Right ventricle myocardium superior (tissue), 1 donor: Measurements from ENCODE around the gene TMEM150B. TPM values are rescaled to one million over a fixed set of nuclear protein-coding genes. Genes with fewer than 3 reads are reported as not detected.

ENCODE experiments used
- ATAC-seq: fragments of 200-7000 bp; cut with Tn5 transposase; one replicate; pipeline ENCODE4 v1.9.1; 2020; ENCODE audit warnings: mild to moderate bottlenecking; ENCODE audit not compliant: poor library complexity
- DNase-seq: peaks from one replicate; pipeline ENCODE4 v3.0.0-alpha.2; 2020
- intact Hi-C: fragments of 100-400 bp; cut with DNase I; formaldehyde crosslinking; loops from one replicate; pipeline ENCODE4 v1.11.2; 2022
- total RNA-seq: library from RNA; stranded (reverse); fragmentation: NEBNext Ultra II Directional; extraction: Animal tissue kit (Norgen Biotek cat#: 25700); gene quantifications from one replicate; pipeline ENCODE4 v1.2.1, GENCODE V29; 2021
- donor health status: DM: no; HTN: yes; CAD: no; lungs with severe emphysema.

Gene TMEM150B
- total RNA-seq, 1 donor from 2014 or later = 1.7 TPM

DNA sequence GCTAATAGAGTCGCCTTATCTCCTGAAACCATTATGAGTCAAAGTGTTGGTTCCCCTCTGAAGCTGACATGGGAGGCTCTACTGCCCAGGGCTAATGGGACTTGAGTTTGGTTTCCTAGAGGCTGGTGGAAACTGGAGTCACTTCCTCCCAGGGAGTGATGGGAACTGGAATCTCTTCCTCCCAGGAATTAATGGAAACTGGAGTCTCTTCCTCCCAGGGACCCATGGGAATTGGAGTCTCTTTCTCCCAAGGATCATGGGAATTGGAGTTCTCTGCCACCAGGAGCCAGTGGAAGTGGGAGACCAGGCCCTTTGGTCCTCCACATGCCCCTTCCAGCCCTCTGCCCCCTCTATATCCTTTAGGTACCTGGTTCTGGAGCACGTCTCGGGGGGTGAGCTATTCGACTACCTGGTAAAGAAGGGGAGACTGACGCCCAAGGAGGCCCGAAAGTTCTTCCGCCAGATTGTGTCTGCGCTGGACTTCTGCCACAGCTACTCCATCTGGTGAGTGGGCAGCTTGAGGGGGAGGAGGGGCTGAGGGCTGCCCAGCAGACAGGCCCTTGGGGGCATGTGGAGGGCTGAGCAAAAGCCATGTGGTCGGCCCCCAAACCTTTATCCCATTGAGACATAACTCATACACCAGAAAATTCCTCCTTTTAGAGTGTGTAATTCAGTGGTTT, 35.9 kb downstream of the TMEM150B start:
- no peak for DNase-seq

DNA sequence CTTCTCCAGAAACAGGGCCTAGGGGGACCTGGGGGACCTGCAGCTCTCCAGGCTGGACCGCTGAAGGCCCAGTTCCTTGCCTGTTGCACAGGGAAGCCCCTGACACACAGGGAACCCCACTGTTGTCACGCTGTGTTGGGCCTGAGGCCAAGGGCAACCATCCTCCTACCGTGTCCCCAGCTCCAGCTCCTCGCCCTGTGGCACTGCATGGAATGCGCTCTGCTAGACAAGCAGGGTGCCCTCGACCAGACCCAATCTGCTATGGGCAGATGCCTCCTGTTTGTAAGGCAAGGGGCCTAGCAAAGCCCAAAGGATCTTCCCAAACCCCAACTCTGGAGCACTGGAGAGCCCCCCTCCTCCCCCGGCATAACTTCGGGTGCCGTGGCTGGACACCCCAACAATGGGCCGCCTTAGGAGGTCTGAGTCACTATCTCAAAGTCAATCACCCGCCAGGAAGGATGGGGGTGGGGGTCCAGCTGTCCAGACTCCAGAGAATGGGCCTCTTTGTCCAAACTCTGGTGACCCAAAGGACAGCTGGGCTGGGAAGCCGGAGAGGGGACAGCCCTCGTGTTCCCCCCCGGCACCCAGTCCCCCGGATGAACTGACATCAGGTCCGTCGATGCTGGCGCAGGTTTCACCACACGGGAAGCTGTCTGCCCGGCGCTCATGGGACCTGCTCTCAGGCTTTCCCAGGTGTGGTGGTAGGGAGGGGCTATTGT, 37.6 kb downstream of the TMEM150B start:
- no peak for ATAC-seq
- DNase-seq = no peak
- intact Hi-C loops = no loop called here

More for the DNA sequence above, 35.9 kb downstream of the TMEM150B start:
- intact Hi-C loops = no loop called here
- ATAC-seq = no peak

DNA sequence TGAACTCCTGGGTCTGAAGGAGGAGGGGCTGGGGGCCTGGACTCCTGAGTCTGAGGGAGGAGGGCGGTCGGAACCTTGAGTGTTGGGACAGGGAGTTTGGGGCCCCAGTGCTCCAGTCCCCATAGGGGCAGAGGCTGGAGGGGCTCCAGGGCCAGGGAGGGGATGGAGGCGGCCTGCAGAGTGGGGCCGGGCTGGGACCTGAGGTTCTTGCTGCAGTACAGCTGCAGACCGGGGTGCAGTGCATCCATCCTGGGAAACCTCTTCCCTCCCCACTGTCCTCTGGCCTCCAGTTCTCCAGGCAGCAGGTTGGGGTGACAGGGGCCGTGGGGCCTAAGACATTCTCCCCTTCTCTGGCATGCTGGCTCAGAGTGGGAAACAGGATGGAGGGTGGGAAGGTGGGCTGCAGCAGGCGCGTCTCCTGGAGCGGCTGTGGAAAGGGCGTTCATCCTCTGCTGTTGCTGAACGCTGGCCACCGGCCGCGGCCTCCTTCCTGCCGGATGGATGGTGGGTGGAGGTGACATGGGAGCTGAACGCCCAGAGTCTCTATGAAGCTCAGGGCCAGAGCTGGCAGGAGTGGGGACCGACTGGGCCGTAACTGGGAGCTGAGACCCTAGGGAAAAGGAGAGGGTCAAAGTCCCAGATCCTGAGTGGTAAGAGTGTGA, 39.8 kb downstream of the TMEM150B start:
- ATAC-seq (no peak), DNase-seq (no peak)
- intact Hi-C loops = no loop called here

DNA sequence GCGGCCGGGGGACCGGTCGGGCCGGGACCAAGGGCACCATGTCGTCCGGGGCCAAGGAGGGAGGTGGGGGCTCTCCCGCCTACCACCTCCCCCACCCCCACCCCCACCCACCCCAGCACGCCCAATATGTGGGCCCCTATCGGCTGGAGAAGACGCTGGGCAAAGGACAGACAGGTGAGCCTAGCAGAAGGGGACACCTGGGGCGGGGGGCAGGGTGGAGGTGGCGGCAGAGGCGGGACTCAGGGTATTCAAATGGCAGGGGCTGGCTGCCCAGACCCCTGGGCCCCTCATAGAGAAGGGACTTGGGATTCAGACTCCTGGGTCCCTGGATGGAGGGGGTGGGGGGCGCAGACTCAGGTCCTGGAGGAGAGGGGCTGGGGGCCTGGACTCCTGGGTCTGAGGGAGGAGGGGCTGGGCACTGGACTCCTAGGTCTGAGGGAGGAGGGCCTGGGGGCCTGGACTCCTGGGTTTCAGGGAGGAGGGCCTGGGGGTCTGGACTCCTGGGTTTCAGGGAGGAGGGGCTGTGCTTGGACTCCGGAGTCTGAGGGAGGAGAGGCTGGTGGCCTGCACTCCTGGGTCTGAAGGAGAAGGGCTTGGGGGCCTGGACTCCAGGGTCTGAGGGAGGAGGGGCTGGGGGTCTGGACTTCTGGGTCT, 40.6 kb downstream of the TMEM150B start:
- no peak for DNase-seq
- intact Hi-C loops = no loop called here
- no peak for ATAC-seq

DNA sequence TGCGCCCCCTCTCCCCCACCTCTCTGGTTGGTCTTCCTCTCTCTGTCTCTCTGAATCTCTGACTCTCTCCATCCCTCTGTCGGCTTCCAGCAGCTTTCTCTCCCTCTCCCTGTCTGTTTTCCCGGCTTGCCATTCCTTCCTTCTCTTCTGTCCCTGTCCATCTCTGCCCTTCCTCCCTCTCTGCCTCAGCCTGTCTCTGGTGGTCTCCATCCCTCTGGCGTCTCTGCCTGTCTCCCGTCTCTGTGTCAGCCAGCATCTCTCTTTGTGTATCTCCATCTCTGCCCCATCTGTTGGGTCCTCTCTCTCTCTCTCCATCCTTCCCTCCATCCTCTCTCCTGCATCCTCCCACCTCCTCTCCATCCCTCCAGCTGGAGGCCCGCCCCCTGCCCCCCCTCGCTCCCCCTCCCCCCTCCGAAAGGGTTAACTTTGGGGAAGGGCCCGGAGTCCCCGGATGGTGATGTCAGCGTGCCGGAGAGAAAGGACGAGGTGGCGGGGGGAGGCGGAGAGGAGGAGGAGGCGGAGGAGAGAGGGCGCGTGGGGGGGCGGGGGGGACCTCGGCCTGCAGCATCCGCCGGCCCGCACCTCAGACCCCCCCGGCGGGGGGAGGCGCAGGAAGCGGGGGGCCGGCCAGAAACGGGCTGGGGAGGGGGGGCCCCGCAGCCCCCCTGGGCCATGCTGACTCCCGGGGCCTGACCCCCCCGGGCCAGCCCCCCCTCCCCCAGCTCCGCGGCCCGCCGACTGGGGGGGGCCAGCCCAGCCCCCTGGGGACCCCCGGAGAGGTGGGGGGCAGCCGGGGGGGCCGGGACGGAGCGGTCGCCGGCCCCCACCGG, 41.4 kb downstream of the TMEM150B start, which contains the start of gene BRSK1:
Gene BRSK1, plus strand, starts transcription at position 450 of the 830 bp plus-strand sequence. CDS start 446 bp downstream, outside the sequence.
- intact Hi-C loops = no loop called here
- DNase-seq (peak; percentile 71), ATAC-seq (no peak)

DNA sequence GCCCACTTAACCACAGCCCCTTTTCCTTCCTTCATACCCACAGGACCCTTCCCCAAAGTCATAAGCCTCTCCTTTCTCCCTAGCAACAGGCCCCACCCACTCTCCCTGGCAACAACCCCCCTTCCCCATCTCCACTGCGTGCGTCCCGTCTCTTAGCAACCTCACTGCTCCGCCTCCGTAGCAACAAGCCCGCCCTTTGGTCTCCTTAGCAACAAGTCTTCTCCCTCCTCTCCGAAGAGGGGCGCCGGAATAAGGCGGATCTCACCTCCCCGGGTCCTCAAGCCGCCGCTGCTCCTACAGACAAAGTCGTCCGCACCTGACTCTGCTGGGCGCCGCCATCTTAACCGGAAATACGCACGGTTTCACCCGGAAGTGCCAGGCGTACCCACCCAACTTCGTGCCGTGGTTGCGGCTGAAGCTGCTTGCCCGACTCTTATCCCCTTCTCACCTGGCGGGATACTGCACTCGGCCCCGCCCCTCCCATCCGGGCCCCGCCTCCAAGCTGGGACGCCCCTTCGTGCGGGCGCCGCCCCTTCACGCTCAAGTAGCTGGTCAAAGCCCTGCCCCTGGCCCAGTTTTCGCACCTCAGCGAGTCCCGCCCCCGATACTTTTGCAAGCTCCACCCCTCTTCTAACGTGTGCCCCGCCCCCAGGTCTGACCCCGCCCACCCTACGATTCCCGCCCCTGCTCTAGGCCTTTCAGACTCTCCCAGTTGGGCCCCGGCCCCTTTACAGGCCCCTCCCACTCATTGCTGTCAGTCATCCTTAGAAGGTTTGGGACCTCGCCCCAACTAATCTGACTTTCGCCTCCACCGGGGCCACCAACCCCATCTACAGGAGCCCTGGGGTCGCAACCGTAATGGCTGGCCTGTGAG, 45.1 kb downstream of the TMEM150B start, which contains the start of gene HSPBP1:
Gene HSPBP1, minus strand, starts transcription at position 341 of the 874 bp plus-strand sequence. CDS start 502 bp downstream, outside the sequence.
- intact Hi-C loops = no loop called here
- peak; percentile 96 for ATAC-seq
- DNase-seq = peak; percentile 92

DNA sequence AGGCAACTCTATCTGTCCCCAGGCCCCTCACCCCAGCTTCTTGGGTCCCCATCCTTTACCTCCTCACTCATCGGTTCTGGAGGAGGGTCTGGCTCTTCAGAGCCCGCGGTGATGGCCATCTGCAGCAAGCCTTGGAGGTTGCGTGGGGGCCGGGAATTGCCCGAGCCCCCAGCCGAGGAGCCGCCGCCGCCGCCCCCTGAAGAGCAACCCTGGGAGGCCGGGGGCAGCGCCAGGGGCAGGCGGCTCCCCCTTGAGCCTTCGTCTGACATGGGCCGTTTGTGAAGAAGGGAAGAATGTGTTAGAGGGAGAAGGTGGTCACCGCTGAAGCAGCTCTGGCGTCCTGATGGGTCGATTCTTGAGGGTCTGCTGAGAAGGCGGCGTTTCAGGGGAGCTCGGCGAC, 45.8 kb downstream of the TMEM150B start:
- no peak for ATAC-seq
- DNase-seq = no peak
- intact Hi-C loops = no loop called here

DNA sequence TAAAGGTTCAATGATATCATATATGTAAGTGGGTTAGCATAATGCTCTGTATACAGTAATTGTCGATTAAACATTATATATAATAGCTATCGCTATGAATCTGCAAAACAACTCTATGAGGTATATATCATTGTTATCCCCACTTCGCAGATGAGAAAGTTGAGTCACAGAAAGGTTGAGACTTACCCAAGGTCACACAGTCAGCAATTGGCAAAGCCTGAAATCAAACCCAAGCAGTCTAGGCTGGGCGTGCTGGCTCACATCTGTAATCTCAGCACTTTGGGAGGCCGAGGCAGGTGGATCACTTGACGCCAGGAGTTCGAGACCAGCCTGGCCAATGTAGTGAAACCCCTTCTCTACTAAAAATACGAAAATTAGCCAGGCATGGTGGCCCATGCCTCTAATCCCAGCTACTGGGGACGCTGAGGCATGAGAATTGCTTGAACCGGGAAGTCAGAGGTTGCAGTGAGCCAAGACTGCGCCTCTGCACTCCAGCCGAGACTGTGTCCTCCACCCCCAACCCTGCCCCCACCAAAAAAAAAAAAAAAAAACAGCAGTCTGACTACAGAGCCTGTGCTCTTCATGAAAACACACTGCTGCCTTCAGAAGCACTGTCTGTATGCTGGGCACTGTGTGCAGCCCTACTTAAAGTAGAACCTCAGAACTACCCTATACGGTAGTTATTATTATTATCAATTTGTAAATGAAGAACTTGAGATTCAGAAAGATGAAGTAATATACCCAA, 46.6 kb downstream of the TMEM150B start:
- intact Hi-C loops = no loop called here
- no peak for ATAC-seq
- DNase-seq = no peak

DNA sequence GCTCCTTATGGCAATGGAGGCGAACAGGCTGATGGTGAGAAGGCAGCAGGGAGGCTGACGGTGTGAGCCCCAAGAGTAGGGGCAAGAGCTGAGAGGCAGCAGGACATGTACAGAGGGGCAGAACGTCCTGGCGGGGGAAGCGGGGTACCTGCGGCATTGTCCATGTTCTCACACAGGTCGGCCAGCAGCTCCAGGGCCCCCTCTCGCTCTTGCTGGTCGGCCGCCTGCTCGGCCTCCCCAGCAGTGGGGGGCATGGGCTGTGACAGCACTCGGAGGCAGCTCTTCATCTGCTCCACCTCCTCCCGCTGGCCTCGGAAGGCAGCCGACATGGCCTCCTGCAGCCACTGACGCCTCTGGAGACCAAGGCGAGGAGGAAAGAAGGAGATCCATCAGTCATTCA, 47.6 kb downstream of the TMEM150B start:
- intact Hi-C loops = no loop called here
- no peak for DNase-seq
- no peak for ATAC-seq

DNA sequence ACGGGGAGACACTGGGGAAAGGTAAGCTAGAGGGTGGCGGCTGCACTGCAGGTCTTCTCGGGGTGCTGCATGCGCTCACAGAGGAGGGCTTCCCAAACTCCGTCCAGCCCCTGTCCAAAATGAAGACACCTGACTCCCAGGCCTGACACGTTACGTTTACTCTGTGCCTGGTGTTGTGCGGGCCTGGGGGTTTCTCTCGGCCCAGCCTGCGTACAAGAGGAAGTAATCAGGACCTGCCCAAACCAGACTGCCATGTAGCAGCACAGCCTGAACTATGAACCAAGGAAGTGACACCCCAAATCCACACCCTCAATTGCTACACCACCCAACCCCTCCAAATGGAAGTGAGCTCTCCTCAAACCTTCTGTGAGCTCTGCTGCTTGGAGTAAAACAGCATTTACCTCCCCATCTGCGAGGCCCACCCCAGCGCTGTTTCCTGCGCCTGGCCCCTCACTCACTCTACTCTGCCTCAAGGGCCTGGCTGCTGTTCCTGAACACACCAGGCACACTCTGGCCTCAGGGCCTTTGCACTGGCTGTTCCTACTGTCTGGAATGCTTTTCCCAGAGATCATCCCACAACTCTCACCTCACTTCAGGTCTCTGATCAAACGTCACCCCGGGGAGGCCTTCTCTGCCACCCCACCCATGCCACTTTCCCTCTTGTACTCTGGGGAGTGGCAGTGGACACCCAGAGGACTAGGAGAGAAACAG, 48.3 kb downstream of the TMEM150B start:
- ATAC-seq = no peak
- intact Hi-C loops = no loop called here
- no peak for DNase-seq

DNA sequence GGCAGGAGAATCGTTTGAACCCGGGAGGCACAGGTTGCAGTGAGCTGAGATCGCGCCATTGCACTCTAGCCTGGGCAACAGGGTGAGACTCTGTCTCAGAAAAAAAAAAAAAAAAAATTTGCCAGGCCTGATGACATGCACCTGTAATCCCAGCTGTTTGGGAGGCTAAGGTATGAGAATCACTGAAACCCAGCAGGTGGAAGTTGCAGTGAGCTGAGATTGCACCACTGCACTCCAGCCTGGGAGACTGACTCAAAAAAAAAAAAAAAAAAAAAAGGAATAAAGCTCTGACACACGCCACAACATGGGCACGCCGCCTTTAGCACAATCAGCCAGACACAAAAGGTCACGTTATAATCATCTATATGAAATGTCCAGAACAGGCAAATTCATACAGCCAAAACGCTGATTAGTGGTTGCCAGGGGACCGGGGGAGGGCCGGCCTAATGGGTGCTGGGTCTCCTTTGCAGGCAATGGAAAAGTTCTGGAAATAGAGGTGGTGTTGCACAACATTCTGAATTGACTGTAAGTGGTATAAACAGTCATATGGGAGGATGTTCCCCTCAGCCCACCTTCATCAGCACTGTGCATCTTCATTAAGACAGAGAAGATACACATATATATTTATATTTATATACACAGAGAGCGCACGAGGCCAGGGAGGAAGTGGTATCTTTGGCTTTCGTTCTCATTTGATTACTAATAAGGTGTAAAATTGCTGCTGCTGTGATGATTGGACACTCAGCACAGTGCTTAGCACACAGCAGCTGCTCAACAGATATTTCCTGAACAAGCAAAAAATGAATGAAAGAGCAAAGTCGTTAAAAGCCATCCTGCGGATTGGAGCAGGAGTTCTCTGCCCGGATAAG, 49.1 kb downstream of the TMEM150B start:
- ATAC-seq (no peak), DNase-seq (no peak)
- intact Hi-C loops = no loop called here

DNA sequence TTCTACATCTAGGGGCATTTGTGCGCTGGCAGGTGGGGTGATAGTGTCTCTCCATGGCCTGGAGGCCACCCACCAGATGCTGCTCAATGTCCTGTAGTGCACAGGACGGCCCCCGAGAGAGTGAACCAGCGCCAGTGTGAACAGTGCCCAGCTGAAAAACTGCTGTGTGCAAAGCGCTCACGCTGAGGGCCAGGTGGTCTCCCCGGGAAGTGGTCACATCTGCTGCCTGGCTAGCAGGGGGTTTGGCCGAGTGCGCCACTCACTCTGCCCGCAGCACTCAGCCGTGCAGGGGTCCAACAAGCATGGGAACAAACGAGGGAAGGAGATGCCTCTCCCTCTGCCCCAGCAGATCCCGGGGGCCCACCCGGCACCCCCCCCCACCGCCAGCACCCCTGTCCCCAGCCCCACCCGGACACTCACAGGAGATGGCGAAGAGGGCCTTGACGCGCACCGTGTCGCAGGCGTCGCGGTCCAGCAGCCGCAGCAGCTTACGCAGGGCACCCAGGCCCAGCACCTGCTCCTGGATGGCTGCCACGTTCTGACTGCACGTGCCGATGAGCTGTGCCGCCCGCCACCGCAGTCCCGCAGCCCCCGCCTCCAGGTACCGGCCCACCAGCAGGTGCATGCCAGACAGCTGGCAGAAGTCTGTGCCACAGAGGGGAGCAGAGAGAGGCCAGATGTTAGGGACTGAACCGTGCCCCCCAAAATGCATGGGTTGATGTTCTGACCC, 51.0 kb downstream of the TMEM150B start:
- ATAC-seq = no peak
- no peak for DNase-seq
- intact Hi-C loops = no loop called here

DNA sequence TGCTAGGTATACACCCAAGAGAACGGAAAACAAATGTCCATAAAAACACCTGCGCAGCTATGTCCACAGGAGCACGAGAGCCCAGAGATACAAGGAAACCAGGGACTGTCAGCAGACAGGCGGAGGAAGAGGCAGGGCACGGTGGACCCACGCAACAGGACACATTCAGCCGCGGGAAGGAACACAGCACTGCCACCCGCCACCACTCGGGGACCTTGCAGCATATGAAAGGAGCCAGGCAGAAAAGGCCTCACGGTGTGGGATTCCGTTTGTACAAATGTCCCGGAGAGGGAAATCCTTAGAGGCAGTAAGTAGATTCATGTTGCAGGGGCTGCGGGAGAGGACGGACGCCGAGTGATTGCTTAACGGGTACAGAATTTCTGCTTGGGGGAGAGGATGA, 53.0 kb downstream of the TMEM150B start:
- intact Hi-C loops = no loop called here
- DNase-seq (no peak), ATAC-seq (no peak)

DNA sequence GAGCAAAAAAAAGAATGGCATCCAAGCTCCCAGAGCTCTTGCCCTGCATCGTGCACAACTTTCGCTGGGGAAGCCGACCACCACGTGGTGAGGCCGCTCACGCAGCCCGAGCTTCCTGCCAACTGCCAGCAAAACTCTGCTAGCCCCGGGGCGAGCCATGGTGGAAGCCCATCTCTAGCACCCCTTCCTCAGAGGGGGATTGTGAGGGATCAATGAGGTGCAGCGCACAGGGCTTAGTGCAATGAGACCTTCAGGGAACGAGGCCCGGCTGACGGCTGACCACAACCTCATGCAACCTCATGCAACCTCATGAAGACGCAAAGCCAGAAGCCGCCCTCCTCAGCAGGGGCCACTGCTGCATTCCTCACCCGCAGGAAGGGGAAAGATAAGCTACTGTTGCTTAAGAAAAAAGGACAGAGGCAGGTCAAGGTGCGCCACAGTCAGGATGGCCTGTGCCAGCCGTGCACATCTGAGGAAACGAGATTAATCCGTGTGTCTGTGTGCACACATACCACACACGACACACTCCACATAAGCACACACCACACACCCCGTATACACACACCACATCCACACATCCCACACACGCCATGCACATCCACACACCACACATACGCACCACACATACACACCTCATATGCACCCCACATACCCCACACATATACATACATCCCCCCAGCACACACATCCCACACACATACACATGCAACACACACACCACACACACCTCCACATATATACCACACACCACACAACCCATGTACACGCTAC, 54.8 kb downstream of the TMEM150B start:
- ATAC-seq = no peak
- intact Hi-C loops = no loop called here
- DNase-seq = no peak
